PC-9 (cell line): ENCODE results near the gene SLMAP. TPM values are rescaled to one million over a fixed set of nuclear protein-coding genes. Genes with fewer than 3 reads are reported as not detected.

ENCODE experiments used
- BruUV-seq: library from RNA; stranded (reverse); fragments of 400-500 nt; replicated peaks from 2 replicates; lab custom pipeline; 2021; lab: Mats Ljungman, UMichigan
- CTCF ChIA-PET: fragments of 300-600 bp; sonication (Branson Sonifier 250); formaldehyde crosslinking; loops from one replicate; lab custom pipeline; 2022; ENCODE audit warnings: antibody characterized with exemption; lab: Charles Lee
- POLR2A ChIA-PET: fragments of 300-600 bp; sonication (Branson Sonifier 250); formaldehyde crosslinking; loops from one replicate; lab custom pipeline; 2022; ENCODE audit warnings: antibody characterized with exemption; ENCODE audit not compliant: unreplicated experiment; lab: Charles Lee
- DNase-seq, 2 experiments: peaks; one replicate each; pipeline versions ENCODE4 v3.0.0 to v3.0.0-alpha.2; 2015 to 2022; ENCODE audit warnings: mixed read lengths in 1 of 2
- H2AFZ ChIP-seq: fragments of 200-600 bp; sonication (generic); 2 replicates; pipeline ENCODE4 v1.8.1; 2017; ENCODE audit warnings: antibody characterized with exemption
- H3F3A ChIP-seq: fragments of 200-600 bp; sonication (generic); 2 replicates; pipeline ENCODE4 v1.8.1; 2017; ENCODE audit warnings: antibody characterized with exemption, mild to moderate bottlenecking, low read depth; ENCODE audit not compliant: insufficient read depth
- H3K27ac ChIP-seq: fragments of 200-600 bp; sonication (generic); 2 replicates; pipeline ENCODE4 v1.6.1; 2016; ENCODE audit warnings: mixed run types
- H3K27me3 ChIP-seq: fragments of 200-600 bp; sonication (generic); 2 replicates; pipeline ENCODE4 v1.6.1; 2016; ENCODE audit warnings: low read depth, mixed run types; ENCODE audit not compliant: insufficient read depth
- H3K36me3 ChIP-seq: fragments of 200-600 bp; sonication (generic); 2 replicates; pipeline ENCODE4 v1.6.1; 2016; ENCODE audit warnings: low read depth, mixed run types
- H3K4me1 ChIP-seq: fragments of 200-600 bp; sonication (generic); replicated peaks from 2 replicates; pipeline ENCODE4 v1.6.1; 2016; ENCODE audit warnings: mixed run types; ENCODE audit not compliant: insufficient read depth
- H3K4me2 ChIP-seq: fragments of 200-600 bp; sonication (generic); 2 replicates; pipeline ENCODE4 v1.6.1; 2017; ENCODE audit warnings: mixed run types
- H3K4me3 ChIP-seq: fragments of 200-600 bp; sonication (generic); 2 replicates; pipeline ENCODE4 v1.6.1; 2016; ENCODE audit warnings: mixed run types
- H3K79me2 ChIP-seq: fragments of 200-600 bp; sonication (generic); 2 replicates; pipeline ENCODE4 v1.6.1; 2017; ENCODE audit warnings: low read depth, mixed run types
- H3K9me2 ChIP-seq: fragments of 200-600 bp; sonication (generic); 2 replicates; pipeline ENCODE4 v1.8.1; 2017; ENCODE audit warnings: mild to moderate bottlenecking; ENCODE audit not compliant: insufficient read depth
- H3K9me3 ChIP-seq: fragments of 200-600 bp; sonication (generic); 2 replicates; pipeline ENCODE4 v1.8.1; 2016; ENCODE audit warnings: low read depth; ENCODE audit not compliant: insufficient read depth
- H4K20me1 ChIP-seq: fragments of 200-600 bp; sonication (generic); 2 replicates; pipeline ENCODE4 v1.8.1; 2017; ENCODE audit not compliant: insufficient read depth
- CTCF ChIP-seq: fragments of 200-600 bp; sonication (generic); conservative IDR thresholded peaks from 2 replicates; pipeline ENCODE4 v1.6.1; 2017; ENCODE audit warnings: mixed run types, antibody characterized with exemption, mild to moderate bottlenecking, moderate library complexity
- EZH2 ChIP-seq: fragments of 200-600 bp; sonication (generic); IDR thresholded peaks from 2 replicates; pipeline ENCODE4 v1.8.0; 2017; ENCODE audit warnings: antibody characterized with exemption, low read depth
- intact Hi-C: fragments of 100-400 bp; cut with micrococcal nuclease; formaldehyde crosslinking; loops from one replicate; pipeline ENCODE4 v1.10.0; 2022; ENCODE audit not compliant: unreplicated experiment
- total RNA-seq: library from RNA; stranded (reverse); gene quantifications from 2 replicates; pipeline ENCODE4 v1.2.3, GENCODE V29; 2021

SLMAP gene
- total RNA-seq, 1 experiment from 2014 or later = 119 TPM

- TF ChIP-seq CTCF (no peak), EZH2 (no peak)
- Histone ChIP-seq H3K36me3 (no peaks in the 10 kb centered on the region), H3K9me2 (no peaks in the 10 kb centered on the region), H4K20me1 (no peaks in the 10 kb centered on the region), H3K27ac (peak overlapping the region; percentile 64), H3K9me3 (no peaks in the 10 kb centered on the region), H3K4me2 (peak overlapping the region; percentile 60; the same call in 1 of the 2 replicates), H3K79me2 (no peaks in the 10 kb centered on the region), H3K4me1 (peaks cover 51% of the 10 kb centered on the region), H3K27me3 (no peaks in the 10 kb centered on the region), H2AFZ (no peak overlapping the region), H3F3A (peaks cover 40% of the 10 kb centered on the region), H3K4me3 (no peak overlapping the region)
- DNase-seq = no peak
- ChIA-PET POLR2A (interaction anchor here (0.6 kb wide), 1 partner anchor 80 kb away, joined by 3 read pairs; no protein-coding TSS in a partner anchor), CTCF (interaction anchor here (1.4 kb wide), 1 partner anchor 48 kb away, joined by 4 read pairs; the partner anchor contains the start of gene FLNB)
- intact Hi-C loops = loop anchor here (5.0 kb wide), 1 partner anchor 212 kb away; no protein-coding TSS in a partner anchor
- TSS peak; percentile 92 for BruUV-seq
Observed at GRCh38 chr3:57960174-57960505, 204.0 kb downstream of the SLMAP start.

GRCh38 chr3:57961177-57961827, 205.2 kb downstream of the SLMAP start:
- no peak for TF ChIP-seq EZH2
- no peak for TF ChIP-seq CTCF
- DNase-seq = no peak
- Histone ChIP-seq H3K4me3 (no peak overlapping the region), H3K9me2 (no peaks in the 10 kb centered on the region), H3K27me3 (no peaks in the 10 kb centered on the region), H2AFZ (no peak overlapping the region), H3K36me3 (no peaks in the 10 kb centered on the region), H3K4me2 (no peak overlapping the region), H3K79me2 (no peaks in the 10 kb centered on the region), H4K20me1 (no peaks in the 10 kb centered on the region), H3K27ac (no peak overlapping the region), H3F3A (peaks cover 30% of the 10 kb centered on the region), H3K4me1 (peaks cover 41% of the 10 kb centered on the region), H3K9me3 (no peaks in the 10 kb centered on the region)
- intact Hi-C loops = loop anchor here (5.0 kb wide), 1 partner anchor 211 kb away; no protein-coding TSS in a partner anchor
- BruUV-seq = no TSS peak
- CTCF ChIA-PET = no interaction called here
- POLR2A ChIA-PET = interaction anchor here (0.6 kb wide), 1 partner anchor 125 kb away, joined by 3 read pairs; no protein-coding TSS in a partner anchor

DNA sequence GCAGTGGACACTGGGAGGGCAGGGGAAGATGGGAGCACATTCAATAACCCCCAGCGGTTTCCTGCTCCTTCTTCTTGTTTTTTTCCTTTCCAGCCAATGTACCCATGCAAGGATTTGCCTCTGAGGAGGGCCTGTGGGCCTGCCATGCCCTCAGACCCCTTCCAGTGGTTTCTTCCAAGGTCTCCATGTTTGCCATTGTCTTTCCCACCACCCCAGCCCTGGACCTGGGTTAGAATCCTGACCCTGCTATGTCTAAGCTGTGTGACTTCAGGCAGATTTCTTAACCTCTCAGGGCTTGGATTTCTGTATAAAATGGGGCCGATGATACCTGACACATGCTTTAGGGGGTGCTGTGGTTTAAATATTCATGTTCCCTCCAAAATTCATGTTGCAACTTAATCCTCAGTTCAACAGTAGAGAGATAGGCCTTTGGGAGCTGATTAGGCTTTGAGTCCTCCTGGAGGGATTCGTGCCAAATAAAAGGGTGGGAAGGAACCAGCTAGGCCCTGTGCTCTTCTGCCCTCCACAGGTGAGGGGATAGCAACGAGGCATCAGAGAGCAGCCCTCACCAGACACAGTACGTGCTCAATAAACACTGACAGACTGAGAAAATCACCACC, 205.8 kb downstream of the SLMAP start:
- H3K4me2 ChIP-seq = no peak overlapping the region
- H2AFZ ChIP-seq = no peak overlapping the region
- H3K4me3 ChIP-seq = no peak overlapping the region
- peaks cover 24% of the 10 kb centered on the region for H3F3A ChIP-seq
- no peaks in the 10 kb centered on the region for H4K20me1 ChIP-seq
- no peaks in the 10 kb centered on the region for H3K79me2 ChIP-seq
- BruUV-seq = no TSS peak
- CTCF ChIA-PET = interaction anchor here (0.8 to 1.1 kb wide), 3 partner anchors 9 to 49 kb away, joined by 3 read pairs; no protein-coding TSS in a partner anchor
- peaks cover 34% of the 10 kb centered on the region for H3K4me1 ChIP-seq
- POLR2A ChIA-PET = interaction anchor here (0.6 kb wide), 3 partner anchors 31 to 124 kb away, joined by 3 to 7 read pairs (median 3); no protein-coding TSS in a partner anchor
- H3K36me3 ChIP-seq = no peaks in the 10 kb centered on the region
- intact Hi-C loops = loop anchor here (5.0 kb wide), 1 partner anchor 210 kb away; no protein-coding TSS in a partner anchor
- no peak for TF ChIP-seq EZH2
- TF ChIP-seq CTCF = peak; percentile 67
- H3K9me2 ChIP-seq = no peaks in the 10 kb centered on the region
- H3K9me3 ChIP-seq = no peaks in the 10 kb centered on the region
- no peaks in the 10 kb centered on the region for H3K27me3 ChIP-seq
- H3K27ac ChIP-seq = 0 out of 2 replicates have a peak overlapping the region, but pooled peaks have one; percentile 7
- DNase-seq = peak in 1 of 2 experiments; percentile 41
